Progenitor cell of endocrine pancreas (in vitro differentiated cells): ENCODE data around the gene TANC1. TPM values are rescaled to one million over a fixed set of nuclear protein-coding genes. Genes with fewer than 3 reads are reported as not detected.

Experiments used
- DNase-seq: peaks from one replicate; pipeline ENCODE4 v3.0.0; 2021; ENCODE audit warnings: low spot score; ENCODE audit not compliant: unreplicated experiment
- H3K27ac Mint-ChIP-seq: 2 replicates; pipeline ENCODE4 v1.8.0; 2021; ENCODE audit warnings: mild to moderate bottlenecking, moderate library complexity, mixed read lengths
- H3K27me3 Mint-ChIP-seq: 2 replicates; pipeline ENCODE4 v1.8.0; 2021; ENCODE audit warnings: mixed read lengths
- H3K36me3 Mint-ChIP-seq: 2 replicates; pipeline ENCODE4 v1.8.0; 2022; ENCODE audit warnings: mixed read lengths; ENCODE audit not compliant: insufficient read depth
- H3K4me1 Mint-ChIP-seq: 2 replicates; pipeline ENCODE4 v1.8.0; 2021; ENCODE audit warnings: low read depth, mixed read lengths
- H3K4me3 Mint-ChIP-seq: 2 replicates; pipeline ENCODE4 v1.8.0; 2021; ENCODE audit warnings: low read depth, mild to moderate bottlenecking, moderate library complexity, mixed read lengths
- H3K9me3 Mint-ChIP-seq: 2 replicates; pipeline ENCODE4 v1.8.0; 2021; ENCODE audit warnings: low read depth, mixed read lengths
- CTCF ChIP-seq: fragments of 200-600 bp; sonication (generic); IDR thresholded peaks from one replicate; pipeline ENCODE4 v1.5.0; 2021; ENCODE audit warnings: antibody characterized with exemption, mild to moderate bottlenecking; ENCODE audit not compliant: unreplicated experiment
- total RNA-seq: library from RNA; stranded (reverse); gene quantifications from 2 replicates; pipeline ENCODE4 v1.2.1, GENCODE V29; 2021

The TANC1 gene
- total RNA-seq, 1 donor from 2014 or later, result 29.8 TPM

GRCh38 chr2:158960193-158960592, 8.2 kb upstream of the TANC1 start:
- TF ChIP-seq CTCF, result no peak
- DNase-seq, result no peak
- Mint-ChIP-seq H3K27ac (no peak overlapping the region), H3K9me3 (peaks cover 4% of the 10 kb centered on the region), H3K27me3 (peaks cover 18% of the 10 kb centered on the region), H3K36me3 (no peaks in the 10 kb centered on the region), H3K4me1 (peaks cover 5% of the 10 kb centered on the region), H3K4me3 (no peak overlapping the region)

GRCh38 chr2:158962074-158962473, 6.4 kb upstream of the TANC1 start:
- no peak for TF ChIP-seq CTCF
- H3K4me3 Mint-ChIP-seq, result no peak overlapping the region

GRCh38 chr2:158963071-158963470, 5.4 kb upstream of the TANC1 start:
- H3K36me3 Mint-ChIP-seq, result no peaks in the 10 kb centered on the region
- no peak overlapping the region for H3K4me3 Mint-ChIP-seq
- no peak overlapping the region for H3K27ac Mint-ChIP-seq
- DNase-seq, result no peak
- TF ChIP-seq CTCF, result no peak
- no peaks in the 10 kb centered on the region for H3K9me3 Mint-ChIP-seq
- H3K4me1 Mint-ChIP-seq, result peaks cover 16% of the 10 kb centered on the region
- peaks cover 32% of the 10 kb centered on the region for H3K27me3 Mint-ChIP-seq

More at GRCh38 chr2:158962074-158962473, 6.4 kb upstream of the TANC1 start:
- H3K4me1 Mint-ChIP-seq, result peaks cover 9% of the 10 kb centered on the region
- H3K9me3 Mint-ChIP-seq, result no peaks in the 10 kb centered on the region
- H3K27ac Mint-ChIP-seq, result no peak overlapping the region
- H3K36me3 Mint-ChIP-seq, result no peaks in the 10 kb centered on the region
- H3K27me3 Mint-ChIP-seq, result peaks cover 28% of the 10 kb centered on the region
- no peak for DNase-seq

- H3K27ac Mint-ChIP-seq, result no peak overlapping the region
- no peak for DNase-seq
- no peak for TF ChIP-seq CTCF
- peaks cover 32% of the 10 kb centered on the region for H3K27me3 Mint-ChIP-seq
- peaks cover 23% of the 10 kb centered on the region for H3K4me1 Mint-ChIP-seq
- no peaks in the 10 kb centered on the region for H3K9me3 Mint-ChIP-seq
- no peaks in the 10 kb centered on the region for H3K36me3 Mint-ChIP-seq
- no peak overlapping the region for H3K4me3 Mint-ChIP-seq
Measured at GRCh38 chr2:158965107-158965506, 3.3 kb upstream of the TANC1 start.

GRCh38 chr2:158965641-158966040, 2.8 kb upstream of the TANC1 start:
- TF ChIP-seq CTCF, result no peak
- no peak for DNase-seq
- Mint-ChIP-seq H3K27me3 (peaks cover 32% of the 10 kb centered on the region), H3K4me3 (no peak overlapping the region), H3K4me1 (peaks cover 27% of the 10 kb centered on the region), H3K27ac (no peak overlapping the region), H3K36me3 (no peaks in the 10 kb centered on the region), H3K9me3 (no peaks in the 10 kb centered on the region)
